Nephron (organoid): ENCODE measurements around the gene ROBO1.

Experiments used
- H3K27ac Mint-ChIP-seq, 3 experiments: 2 replicates each; pipeline ENCODE4 v1.8.0; 2020; ENCODE audit warnings: mixed read lengths in 3 of 3, mild to moderate bottlenecking in 2 of 3, moderate library complexity in 1 of 3
- H3K27me3 Mint-ChIP-seq: 2 replicates; pipeline ENCODE4 v1.8.0; 2021; ENCODE audit warnings: low read depth, mild to moderate bottlenecking, moderate library complexity, mixed read lengths
- H3K36me3 Mint-ChIP-seq: 2 replicates; pipeline ENCODE4 v1.8.0; 2020; ENCODE audit warnings: low read depth, mixed read lengths
- H3K4me1 Mint-ChIP-seq: 2 replicates; pipeline ENCODE4 v1.8.0; 2020; ENCODE audit warnings: mixed read lengths
- H3K4me3 Mint-ChIP-seq, 3 experiments: 2 replicates each; pipeline ENCODE4 v1.8.0; 2020; ENCODE audit warnings: mild to moderate bottlenecking in 3 of 3, mixed read lengths in 3 of 3, moderate library complexity in 2 of 3
- H3K9me3 Mint-ChIP-seq: 2 replicates; pipeline ENCODE4 v1.8.0; 2020; ENCODE audit warnings: mixed read lengths
- TF ChIP-seq, protein P1 (sequence below), 3 experiments: fragments of 200-600 bp; sonication (generic); IDR thresholded peaks; one replicate each; pipeline ENCODE4 v1.5.0; 2021; ENCODE audit warnings: antibody characterized with exemption in 3 of 3; ENCODE audit not compliant: unreplicated experiment in 3 of 3

The ROBO1 gene

DNA sequence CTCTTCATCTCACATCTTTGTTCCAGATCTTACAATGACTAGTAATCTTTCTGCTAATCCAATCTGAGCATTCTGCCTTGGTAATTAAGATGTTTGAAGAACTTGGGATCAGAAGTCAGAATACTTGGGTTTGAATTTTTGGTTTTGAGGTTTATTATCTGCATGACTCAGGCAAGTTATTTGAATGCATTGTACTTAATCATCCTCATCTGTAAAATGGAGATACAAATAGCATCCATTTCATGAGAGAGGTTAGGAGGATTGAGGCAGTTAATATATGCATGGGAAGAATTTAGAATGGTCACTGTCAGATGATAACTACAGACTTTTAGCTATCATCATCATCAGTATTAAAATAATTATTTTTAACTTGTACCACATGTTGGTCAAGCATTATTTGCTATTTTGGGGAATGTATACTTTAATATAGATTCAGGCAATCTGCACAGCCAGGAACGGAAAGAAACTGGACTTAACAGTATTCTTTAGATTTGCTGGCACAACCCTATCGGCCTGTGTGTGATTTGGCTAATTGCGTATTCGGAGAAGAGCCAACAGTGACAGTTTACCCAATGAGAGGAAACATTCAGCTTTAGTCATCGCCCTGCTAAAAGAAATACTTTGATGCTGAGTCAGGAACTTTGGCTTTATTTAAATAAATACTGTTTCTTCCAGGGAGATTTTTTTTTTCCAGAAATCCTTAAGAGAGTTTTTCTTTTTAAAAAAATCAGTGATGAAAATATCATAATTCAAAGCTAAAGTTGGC lies 600.0 kb downstream of the ROBO1 start:
- Mint-ChIP-seq H3K36me3 (no peaks in the 10 kb centered on the region), H3K4me1 (peaks cover 5% of the 10 kb centered on the region), H3K27me3 (no peaks in the 10 kb centered on the region), H3K4me3 (no peak overlapping the region), H3K27ac (no peak overlapping the region), H3K9me3 (no peaks in the 10 kb centered on the region)
- TF ChIP-seq, protein P1, sequence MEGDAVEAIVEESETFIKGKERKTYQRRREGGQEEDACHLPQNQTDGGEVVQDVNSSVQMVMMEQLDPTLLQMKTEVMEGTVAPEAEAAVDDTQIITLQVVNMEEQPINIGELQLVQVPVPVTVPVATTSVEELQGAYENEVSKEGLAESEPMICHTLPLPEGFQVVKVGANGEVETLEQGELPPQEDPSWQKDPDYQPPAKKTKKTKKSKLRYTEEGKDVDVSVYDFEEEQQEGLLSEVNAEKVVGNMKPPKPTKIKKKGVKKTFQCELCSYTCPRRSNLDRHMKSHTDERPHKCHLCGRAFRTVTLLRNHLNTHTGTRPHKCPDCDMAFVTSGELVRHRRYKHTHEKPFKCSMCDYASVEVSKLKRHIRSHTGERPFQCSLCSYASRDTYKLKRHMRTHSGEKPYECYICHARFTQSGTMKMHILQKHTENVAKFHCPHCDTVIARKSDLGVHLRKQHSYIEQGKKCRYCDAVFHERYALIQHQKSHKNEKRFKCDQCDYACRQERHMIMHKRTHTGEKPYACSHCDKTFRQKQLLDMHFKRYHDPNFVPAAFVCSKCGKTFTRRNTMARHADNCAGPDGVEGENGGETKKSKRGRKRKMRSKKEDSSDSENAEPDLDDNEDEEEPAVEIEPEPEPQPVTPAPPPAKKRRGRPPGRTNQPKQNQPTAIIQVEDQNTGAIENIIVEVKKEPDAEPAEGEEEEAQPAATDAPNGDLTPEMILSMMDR (IDR thresholded peaks at IDR 0.05; ENCODE audit: unreplicated experiment in 3 of 3): no peak

DNA sequence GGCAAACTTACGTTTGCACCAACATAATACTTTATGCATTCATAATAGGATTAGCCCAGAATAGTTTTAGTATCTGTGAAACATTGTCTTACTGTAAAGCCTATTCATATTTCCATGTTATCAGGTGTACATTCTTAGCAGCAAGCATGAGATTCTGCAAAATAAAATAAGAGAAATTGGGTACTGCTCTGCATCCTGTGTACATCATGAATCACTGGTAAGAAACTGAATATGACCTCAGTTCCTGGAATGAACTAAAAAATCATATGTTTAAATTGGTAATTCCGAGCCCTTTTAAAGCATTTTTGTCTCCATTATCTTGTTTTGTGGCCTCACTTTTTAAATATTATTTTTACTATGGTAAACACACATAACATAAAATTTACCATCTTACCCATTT lies 605.1 kb downstream of the ROBO1 start:
- Mint-ChIP-seq H3K9me3 (no peaks in the 10 kb centered on the region), H3K27ac (no peak overlapping the region), H3K36me3 (no peaks in the 10 kb centered on the region), H3K4me1 (no peaks in the 10 kb centered on the region), H3K4me3 (no peak overlapping the region), H3K27me3 (no peaks in the 10 kb centered on the region)
- TF ChIP-seq, protein P1 (IDR thresholded peaks at IDR 0.05; ENCODE audit: unreplicated experiment in 3 of 3): no peak

DNA sequence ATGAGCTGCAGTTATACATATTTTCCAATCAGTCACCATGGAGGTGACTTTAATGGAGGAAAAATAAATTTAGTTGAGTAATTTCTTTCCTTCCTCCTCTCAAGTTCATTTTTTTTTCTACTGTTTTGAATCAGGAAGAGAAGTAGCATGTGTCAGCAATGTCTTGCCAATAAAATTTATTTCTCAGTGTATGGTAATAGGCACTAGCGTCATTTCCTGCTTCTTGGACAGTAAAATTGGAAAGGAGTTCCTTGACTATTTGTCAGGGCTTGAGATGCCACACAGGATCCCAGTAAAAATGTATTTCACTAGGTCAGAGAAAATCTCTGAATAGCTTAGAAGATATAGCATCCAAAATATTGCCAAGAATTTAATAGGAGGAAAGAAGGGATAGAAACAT lies 605.9 kb downstream of the ROBO1 start:
- no peaks in the 10 kb centered on the region for H3K36me3 Mint-ChIP-seq
- H3K4me3 Mint-ChIP-seq: no peak overlapping the region
- H3K4me1 Mint-ChIP-seq: no peaks in the 10 kb centered on the region
- no peak overlapping the region for H3K27ac Mint-ChIP-seq
- H3K9me3 Mint-ChIP-seq: no peaks in the 10 kb centered on the region
- TF ChIP-seq, protein P1 (IDR thresholded peaks at IDR 0.05; ENCODE audit: unreplicated experiment in 3 of 3): no peak
- H3K27me3 Mint-ChIP-seq: no peaks in the 10 kb centered on the region

DNA sequence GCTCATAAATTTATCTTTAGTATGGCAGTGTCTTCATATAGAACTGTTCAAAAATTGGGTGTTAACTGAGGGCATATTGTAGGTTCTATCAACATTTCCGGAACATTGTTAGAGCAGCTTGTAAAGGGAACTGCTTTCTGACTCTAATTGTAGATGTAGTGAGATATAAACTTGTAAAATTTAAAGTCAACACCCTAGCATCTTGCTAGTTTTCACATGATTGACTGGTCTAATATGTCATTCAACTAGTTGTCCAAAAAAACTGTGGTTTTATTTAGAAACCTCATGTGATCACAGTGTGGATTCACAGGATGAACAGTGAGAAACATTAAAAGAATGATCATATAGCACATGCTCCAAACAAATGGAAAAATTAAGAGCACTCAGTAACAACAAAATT lies 607.4 kb downstream of the ROBO1 start:
- no peak overlapping the region for H3K4me3 Mint-ChIP-seq
- H3K27ac Mint-ChIP-seq: no peak overlapping the region
- H3K36me3 Mint-ChIP-seq: no peaks in the 10 kb centered on the region
- H3K9me3 Mint-ChIP-seq: no peaks in the 10 kb centered on the region
- no peaks in the 10 kb centered on the region for H3K27me3 Mint-ChIP-seq
- TF ChIP-seq, protein P1 (IDR thresholded peaks at IDR 0.05; ENCODE audit: unreplicated experiment in 3 of 3): no peak
- no peaks in the 10 kb centered on the region for H3K4me1 Mint-ChIP-seq

DNA sequence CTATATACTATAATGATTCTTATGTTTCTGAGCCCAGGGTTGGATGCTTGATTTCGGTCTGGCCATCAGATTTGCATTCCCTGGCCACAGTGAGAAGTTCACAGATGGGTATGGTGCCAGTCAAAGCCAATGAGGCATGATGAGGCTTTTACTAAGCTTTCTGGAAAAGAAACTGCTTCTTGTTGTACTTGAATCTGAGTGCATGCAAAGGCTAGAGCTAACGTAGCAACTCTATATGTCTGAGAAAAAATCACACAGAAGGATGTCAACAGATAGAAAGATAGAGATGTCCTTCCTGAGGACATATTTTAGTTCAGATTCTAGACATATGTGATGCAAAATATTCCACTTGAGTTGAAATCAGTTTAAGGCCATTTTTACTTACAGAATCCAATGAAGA lies 608.1 kb downstream of the ROBO1 start:
- Mint-ChIP-seq H3K27ac (no peak overlapping the region), H3K27me3 (no peaks in the 10 kb centered on the region), H3K4me1 (peaks cover 3% of the 10 kb centered on the region), H3K9me3 (no peaks in the 10 kb centered on the region), H3K36me3 (no peaks in the 10 kb centered on the region), H3K4me3 (no peak overlapping the region)
- TF ChIP-seq, protein P1 (IDR thresholded peaks at IDR 0.05; ENCODE audit: unreplicated experiment in 3 of 3): no peak

DNA sequence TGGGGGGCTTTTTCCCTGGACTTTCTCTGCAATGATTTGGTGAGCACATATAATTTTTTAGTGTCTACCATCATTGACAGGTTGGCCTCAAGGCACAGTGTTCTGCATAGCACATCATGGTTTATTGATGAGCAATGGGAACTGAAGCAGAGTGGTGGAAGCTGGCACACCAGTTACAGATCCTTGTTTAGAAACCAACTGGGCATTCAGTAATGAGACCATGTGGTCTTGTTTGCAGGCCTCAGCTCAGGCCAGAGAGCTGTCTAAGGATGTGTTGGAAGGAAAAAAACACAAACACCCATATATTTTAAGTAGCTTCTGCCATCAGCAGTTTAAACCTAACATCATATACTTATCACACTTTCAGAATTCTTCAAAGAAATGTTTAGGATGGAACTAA lies 610.6 kb downstream of the ROBO1 start:
- Mint-ChIP-seq H3K4me3 (no peak overlapping the region), H3K27ac (no peak overlapping the region), H3K4me1 (peaks cover 3% of the 10 kb centered on the region), H3K27me3 (no peaks in the 10 kb centered on the region), H3K9me3 (no peaks in the 10 kb centered on the region), H3K36me3 (no peaks in the 10 kb centered on the region)
- TF ChIP-seq, protein P1 (IDR thresholded peaks at IDR 0.05; ENCODE audit: unreplicated experiment in 3 of 3): no peak
